Astrocyte (in vitro differentiated cells and primary cell): Measurements from ENCODE around the gene SPDYE6.
"Not testable (repeated sequence)": the region's sequence is repeated elsewhere in the genome, so short reads cannot be mapped to it uniquely, and the experiment has no call there.

Source experiments
- CTCF ChIP-seq: IDR thresholded peaks from 2 replicates; pipeline ENCODE4 v1.5.1; 2011; ENCODE audit warnings: low read depth, mild to moderate bottlenecking, inconsistent platforms, low read length, moderate library complexity; ENCODE audit not compliant: insufficient read depth
- EZH2 ChIP-seq: IDR thresholded peaks from 2 replicates; pipeline ENCODE4 v1.6.1; 2012; ENCODE audit warnings: mild to moderate bottlenecking, low read length, inconsistent platforms; ENCODE audit not compliant: insufficient read depth

- not testable (repeated sequence) for TF ChIP-seq CTCF, EZH2
These were observed 16.6 kb upstream of the SPDYE6 start for GRCh38 chr7:102372796-102373195.
